GM18907 (cell line): ENCODE measurements around the gene ALLC.
"Not testable (repeated sequence)": the region's sequence is repeated elsewhere in the genome, so short reads cannot be mapped to it uniquely, and the experiment has no call there.

Source experiments
- ATAC-seq: cut with Tn5 transposase; IDR thresholded peaks from one replicate; pipeline ENCODE4 v1.9.1; 2021; ENCODE audit warnings: mild to moderate bottlenecking, moderate library complexity; ENCODE audit not compliant: unreplicated experiment

Gene ALLC

GRCh38 chr2:3626118-3626811 is 31.7 kb upstream of the ALLC start:
- no peak for ATAC-seq

- no peak for ATAC-seq
Measured at GRCh38 chr2:3626812-3627499, 31.0 kb upstream of the ALLC start.

- ATAC-seq, result no peak
Measured at GRCh38 chr2:3627500-3628100, 30.4 kb upstream of the ALLC start.

GRCh38 chr2:3628241-3628679 is 29.7 kb upstream of the ALLC start:
- ATAC-seq, result no peak

GRCh38 chr2:3628800-3629199 is 29.2 kb upstream of the ALLC start:
- no peak for ATAC-seq

GRCh38 chr2:3630631-3631030 is 27.4 kb upstream of the ALLC start:
- no peak for ATAC-seq

GRCh38 chr2:3631161-3631850 is 26.7 kb upstream of the ALLC start:
- ATAC-seq, result no peak

GRCh38 chr2:3631851-3632659 is 25.9 kb upstream of the ALLC start:
- ATAC-seq, result no peak

- ATAC-seq, result no peak
Measured at GRCh38 chr2:3633089-3633981, 24.7 kb upstream of the ALLC start.

- ATAC-seq, result no peak
Measured at GRCh38 chr2:3633982-3634595, 23.9 kb upstream of the ALLC start.

GRCh38 chr2:3634596-3635121 is 23.3 kb upstream of the ALLC start:
- no peak for ATAC-seq

- ATAC-seq, result no peak
Measured at GRCh38 chr2:3635171-3635974, 22.6 kb upstream of the ALLC start.

- not testable (repeated sequence) for ATAC-seq
Measured at GRCh38 chr2:3635975-3636327, 22.0 kb upstream of the ALLC start.

- ATAC-seq, result no peak
Measured at GRCh38 chr2:3636586-3637310, 21.3 kb upstream of the ALLC start.

GRCh38 chr2:3637311-3637675 is 20.7 kb upstream of the ALLC start:
- ATAC-seq, result no peak

- no peak for ATAC-seq
Measured at GRCh38 chr2:3637692-3638455, 20.1 kb upstream of the ALLC start.

GRCh38 chr2:3638456-3638810 is 19.6 kb upstream of the ALLC start:
- no peak for ATAC-seq
